ENCODE results near the gene DENND2D.

DNA sequence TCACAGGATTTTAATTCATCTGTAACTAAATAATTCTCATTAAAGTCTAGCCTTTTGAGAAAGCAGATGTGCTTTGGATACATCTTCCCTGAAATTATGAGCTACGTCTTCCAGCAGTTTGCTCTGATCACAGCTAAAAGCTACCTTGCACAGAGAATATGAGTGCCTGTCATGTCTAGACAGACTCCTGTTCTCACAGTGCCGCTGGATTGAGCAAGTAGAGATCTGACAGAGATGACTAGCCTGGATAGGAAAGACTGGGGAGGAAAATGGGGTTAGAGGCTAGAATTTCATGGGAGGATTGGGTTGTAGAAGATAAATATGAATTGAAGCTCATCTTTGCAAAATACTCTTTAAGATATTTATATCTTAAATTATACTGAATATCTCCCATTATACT lies 36.3 kb downstream of the DENND2D start:
- no peak for TF ChIP-seq ZNF274 (IDR thresholded peaks at IDR 0.05; ENCODE audit: low read depth, low read length)
- TF ChIP-seq YY1 (IDR thresholded peaks at IDR 0.05; ENCODE audit: insufficient read depth, insufficient read length): no peak
- no peak for TF ChIP-seq SUZ12 (IDR thresholded peaks at IDR 0.05; ENCODE audit: extremely low read depth, insufficient read depth, insufficient read length)

All from NT2/D1 (cell line).